Naive thymus-derived CD8-positive, alpha-beta T cell (primary cell): ENCODE results near the gene RBM19. TPM values are rescaled to one million over a fixed set of nuclear protein-coding genes. Genes with fewer than 3 reads are reported as not detected.

ENCODE experiments used
- ATAC-seq, 2 donors: fragments of 150-1000 bp; cut with Tn5 transposase in 1 of 2; sonication (Bioruptor Pico), chemical (Tn5 transposase) in 1 of 2; 1 replicate in 1 of 2; 2 replicates in 1 of 2; pipeline ENCODE4 v1.10.0; 2021; ENCODE audit warnings: mild to moderate bottlenecking in 2 of 2, moderate library complexity in 2 of 2
- POLR2A ChIA-PET: fragments of 350-600 bp; sonication (Branson Sonifier 250); formaldehyde crosslinking; loops from one replicate; lab custom pipeline; 2021; ENCODE audit warnings: antibody characterized with exemption; lab: Charles Lee
- DNase-seq, 10 donors: peaks; one replicate each; pipeline versions ENCODE4 v3.0.0 to v3.0.0-alpha.2; 2020 to 2022
- H3K27ac Mint-ChIP-seq, 10 donors: one replicate each; pipeline ENCODE4 v1.8.0; 2020 to 2022; ENCODE audit warnings: mild to moderate bottlenecking in 10 of 10, mixed read lengths in 10 of 10, moderate library complexity in 4 of 10, inconsistent platforms in 1 of 10
- H3K27me3 Mint-ChIP-seq, 5 donors: one replicate each; pipeline ENCODE4 v1.8.0; 2021 to 2022; ENCODE audit warnings: mixed read lengths in 5 of 5
- H3K36me3 Mint-ChIP-seq, 3 donors: one replicate each; pipeline ENCODE4 v1.8.0; 2020 to 2022; ENCODE audit warnings: mixed read lengths in 3 of 3, mild to moderate bottlenecking in 2 of 3, inconsistent platforms in 1 of 3
- H3K4me1 Mint-ChIP-seq, 4 donors: one replicate each; pipeline ENCODE4 v1.8.0; 2021 to 2022; ENCODE audit warnings: mixed read lengths in 4 of 4
- H3K4me3 Mint-ChIP-seq, 10 donors: one replicate each; pipeline ENCODE4 v1.8.0; 2020 to 2022; ENCODE audit warnings: mild to moderate bottlenecking in 10 of 10, mixed read lengths in 10 of 10, moderate library complexity in 6 of 10, inconsistent platforms in 1 of 10
- H3K9me3 Mint-ChIP-seq, 9 donors: one replicate each; pipeline ENCODE4 v1.8.0; 2020 to 2022; ENCODE audit warnings: mixed read lengths in 9 of 9, mild to moderate bottlenecking in 3 of 9, inconsistent platforms in 1 of 9, moderate library complexity in 1 of 9
- polyA plus RNA-seq, 3 donors: library from polyadenylated mRNA; unstranded; fragments of 300-500 nt; fragmentation: Illumina TruSeq; gene quantifications; one replicate each; pipeline ENCODE4 v1.2.3, GENCODE V29; 2021
- total RNA-seq, 8 experiments: library from RNA in 2 of 8; stranded (reverse) in 2 of 8; gene quantifications; one replicate each; pipeline ENCODE4 v1.2.3 and lab custom pipeline; 2021 to 2026

Gene RBM19
- total and polyA plus RNA-seq, 5 experiments from 2014 or later: 5.4 to 84.6 (median 15.4) TPM

GRCh38 chr12:113932381-113933196 is 33.5 kb downstream of the RBM19 start:
- Mint-ChIP-seq H3K27ac (peak overlapping the region in 2 of 10 donors; percentile 27 to 29), H3K4me3 (no peak overlapping the region), H3K9me3 (no peaks in the 10 kb centered on the region), H3K36me3 (peaks cover 7 to 86% (median 24%) of the 10 kb centered on the region in 3 donors), H3K4me1 (peaks cover 7 to 36% (median 26%) of the 10 kb centered on the region in 4 donors), H3K27me3 (no peaks in the 10 kb centered on the region)
- POLR2A ChIA-PET: no interaction called here
- DNase-seq (no peak), ATAC-seq (no peak)

GRCh38 chr12:113931517-113931916 is 34.6 kb downstream of the RBM19 start:
- Mint-ChIP-seq H3K27ac (peak overlapping the region in 1 of 10 donors; percentile 28), H3K27me3 (no peaks in the 10 kb centered on the region), H3K36me3 (peaks cover 11 to 86% (median 28%) of the 10 kb centered on the region in 3 donors), H3K4me1 (peaks cover 7 to 36% (median 27%) of the 10 kb centered on the region in 4 donors), H3K9me3 (no peaks in the 10 kb centered on the region), H3K4me3 (peak overlapping the region in 1 of 10 donors; percentile 5)
- POLR2A ChIA-PET: no interaction called here
- no peak for DNase-seq
- ATAC-seq: no peak

- peaks cover 7 to 36% (median 27%) of the 10 kb centered on the region in 4 donors for H3K4me1 Mint-ChIP-seq
- H3K36me3 Mint-ChIP-seq: peaks cover 15 to 84% (median 35%) of the 10 kb centered on the region in 3 donors
- no peaks in the 10 kb centered on the region for H3K27me3 Mint-ChIP-seq
- POLR2A ChIA-PET: no interaction called here
- H3K4me3 Mint-ChIP-seq: no peak overlapping the region
- peak in 1 of 10 donors; percentile 41 for DNase-seq
- H3K9me3 Mint-ChIP-seq: no peaks in the 10 kb centered on the region
- H3K27ac Mint-ChIP-seq: peak overlapping the region in 3 of 10 donors; percentile 1 to 38 (median 35)
- no peak for ATAC-seq
Measured at GRCh38 chr12:113930249-113930648, 35.9 kb downstream of the RBM19 start.

GRCh38 chr12:113929312-113929989 is 36.7 kb downstream of the RBM19 start:
- H3K36me3 Mint-ChIP-seq: peaks cover 9 to 83% (median 36%) of the 10 kb centered on the region in 3 donors
- DNase-seq (peak in 1 of 10 donors; percentile 9), ATAC-seq (no peak)
- H3K27me3 Mint-ChIP-seq: no peaks in the 10 kb centered on the region
- peaks cover 7 to 36% (median 26%) of the 10 kb centered on the region in 4 donors for H3K4me1 Mint-ChIP-seq
- POLR2A ChIA-PET: no interaction called here
- peak overlapping the region in 4 of 10 donors; percentile 0 to 35 (median 16) for H3K27ac Mint-ChIP-seq
- no peak overlapping the region for H3K4me3 Mint-ChIP-seq
- H3K9me3 Mint-ChIP-seq: no peaks in the 10 kb centered on the region

GRCh38 chr12:113926788-113927187 is 39.3 kb downstream of the RBM19 start:
- no peaks in the 10 kb centered on the region for H3K27me3 Mint-ChIP-seq
- peaks cover 9 to 92% (median 46%) of the 10 kb centered on the region in 3 donors for H3K36me3 Mint-ChIP-seq
- ATAC-seq (no peak), DNase-seq (peak in 1 of 10 donors; percentile 1)
- H3K9me3 Mint-ChIP-seq: no peaks in the 10 kb centered on the region
- H3K4me1 Mint-ChIP-seq: peaks cover 7 to 33% (median 22%) of the 10 kb centered on the region in 4 donors
- no peak overlapping the region for H3K4me3 Mint-ChIP-seq
- H3K27ac Mint-ChIP-seq: peak overlapping the region in 1 of 10 donors; percentile 31
- POLR2A ChIA-PET: no interaction called here

- no peak for ATAC-seq
- no peak overlapping the region for H3K4me3 Mint-ChIP-seq
- peaks cover 0 to 13% (median 4%) of the 10 kb centered on the region in 4 donors for H3K4me1 Mint-ChIP-seq
- POLR2A ChIA-PET: no interaction called here
- no peak overlapping the region for H3K27ac Mint-ChIP-seq
- H3K36me3 Mint-ChIP-seq: peaks cover 9 to 93% (median 49%) of the 10 kb centered on the region in 3 donors
- DNase-seq: peak in 1 of 10 donors; percentile 34
- no peaks in the 10 kb centered on the region for H3K27me3 Mint-ChIP-seq
- H3K9me3 Mint-ChIP-seq: no peaks in the 10 kb centered on the region
Measured at GRCh38 chr12:113924341-113924740, 41.8 kb downstream of the RBM19 start.

GRCh38 chr12:113923251-113923650 is 42.9 kb downstream of the RBM19 start:
- Mint-ChIP-seq H3K9me3 (no peaks in the 10 kb centered on the region), H3K27me3 (no peaks in the 10 kb centered on the region), H3K36me3 (peaks cover 9 to 88% (median 49%) of the 10 kb centered on the region in 3 donors), H3K4me3 (no peak overlapping the region), H3K27ac (no peak overlapping the region), H3K4me1 (peaks cover 0 to 2% (median under 1%) of the 10 kb centered on the region in 4 donors)
- DNase-seq: no peak
- POLR2A ChIA-PET: no interaction called here
- no peak for ATAC-seq

GRCh38 chr12:113921430-113921829 is 44.7 kb downstream of the RBM19 start:
- Mint-ChIP-seq H3K9me3 (no peaks in the 10 kb centered on the region), H3K4me3 (no peak overlapping the region), H3K27me3 (no peaks in the 10 kb centered on the region), H3K36me3 (peaks cover 5 to 90% (median 52%) of the 10 kb centered on the region in 3 donors), H3K27ac (no peak overlapping the region), H3K4me1 (no peaks in the 10 kb centered on the region)
- no peak for DNase-seq
- no peak for ATAC-seq
- POLR2A ChIA-PET: no interaction called here

GRCh38 chr12:113919791-113920190 is 46.3 kb downstream of the RBM19 start:
- peaks cover 0 to 88% (median 43%) of the 10 kb centered on the region in 3 donors for H3K36me3 Mint-ChIP-seq
- H3K27ac Mint-ChIP-seq: peak overlapping the region in 2 of 10 donors; percentile 11 to 37
- H3K27me3 Mint-ChIP-seq: no peaks in the 10 kb centered on the region
- H3K4me3 Mint-ChIP-seq: no peak overlapping the region
- DNase-seq: no peak
- no peaks in the 10 kb centered on the region for H3K4me1 Mint-ChIP-seq
- POLR2A ChIA-PET: no interaction called here
- H3K9me3 Mint-ChIP-seq: no peaks in the 10 kb centered on the region
- no peak for ATAC-seq

GRCh38 chr12:113918306-113918705 is 47.8 kb downstream of the RBM19 start:
- no peaks in the 10 kb centered on the region for H3K4me1 Mint-ChIP-seq

GRCh38 chr12:113917393-113917792 is 48.7 kb downstream of the RBM19 start:
- no peak overlapping the region for H3K4me3 Mint-ChIP-seq
- DNase-seq (no peak), ATAC-seq (no peak)
- peaks cover 0 to 80% (median 27%) of the 10 kb centered on the region in 3 donors for H3K36me3 Mint-ChIP-seq
- H3K27ac Mint-ChIP-seq: no peak overlapping the region
- H3K27me3 Mint-ChIP-seq: no peaks in the 10 kb centered on the region
- H3K9me3 Mint-ChIP-seq: no peaks in the 10 kb centered on the region
- no peaks in the 10 kb centered on the region for H3K4me1 Mint-ChIP-seq
- POLR2A ChIA-PET: interaction anchor here (0.7 kb wide), 1 partner anchor 52 kb away, joined by 3 read pairs; no protein-coding TSS in a partner anchor

More at GRCh38 chr12:113918306-113918705, 47.8 kb downstream of the RBM19 start:
- POLR2A ChIA-PET: no interaction called here
- Mint-ChIP-seq H3K36me3 (peaks cover 0 to 84% (median 33%) of the 10 kb centered on the region in 3 donors), H3K27ac (no peak overlapping the region), H3K9me3 (no peaks in the 10 kb centered on the region), H3K27me3 (no peaks in the 10 kb centered on the region), H3K4me3 (no peak overlapping the region)
- ATAC-seq (no peak), DNase-seq (no peak)

- no peak overlapping the region for H3K27ac Mint-ChIP-seq
- DNase-seq: no peak
- no peaks in the 10 kb centered on the region for H3K27me3 Mint-ChIP-seq
- no peak overlapping the region for H3K4me3 Mint-ChIP-seq
- ATAC-seq: no peak
- H3K4me1 Mint-ChIP-seq: no peaks in the 10 kb centered on the region
- peaks cover 0 to 74% (median 22%) of the 10 kb centered on the region in 3 donors for H3K36me3 Mint-ChIP-seq
- POLR2A ChIA-PET: no interaction called here
- H3K9me3 Mint-ChIP-seq: no peaks in the 10 kb centered on the region
Measured at GRCh38 chr12:113914806-113915205, 51.3 kb downstream of the RBM19 start.

GRCh38 chr12:113914176-113914575 is 51.9 kb downstream of the RBM19 start:
- ATAC-seq: no peak
- no peak for DNase-seq
- Mint-ChIP-seq H3K9me3 (no peaks in the 10 kb centered on the region), H3K4me3 (no peak overlapping the region), H3K4me1 (no peaks in the 10 kb centered on the region), H3K27ac (no peak overlapping the region), H3K27me3 (no peaks in the 10 kb centered on the region), H3K36me3 (peaks cover 0 to 76% (median 22%) of the 10 kb centered on the region in 3 donors)
- POLR2A ChIA-PET: no interaction called here
